ENCODE measurements around the gene LYSMD1.
A peak's percentile ranks its signal among the peaks of the same experiment; 100 is the strongest.

LYSMD1 gene

DNA sequence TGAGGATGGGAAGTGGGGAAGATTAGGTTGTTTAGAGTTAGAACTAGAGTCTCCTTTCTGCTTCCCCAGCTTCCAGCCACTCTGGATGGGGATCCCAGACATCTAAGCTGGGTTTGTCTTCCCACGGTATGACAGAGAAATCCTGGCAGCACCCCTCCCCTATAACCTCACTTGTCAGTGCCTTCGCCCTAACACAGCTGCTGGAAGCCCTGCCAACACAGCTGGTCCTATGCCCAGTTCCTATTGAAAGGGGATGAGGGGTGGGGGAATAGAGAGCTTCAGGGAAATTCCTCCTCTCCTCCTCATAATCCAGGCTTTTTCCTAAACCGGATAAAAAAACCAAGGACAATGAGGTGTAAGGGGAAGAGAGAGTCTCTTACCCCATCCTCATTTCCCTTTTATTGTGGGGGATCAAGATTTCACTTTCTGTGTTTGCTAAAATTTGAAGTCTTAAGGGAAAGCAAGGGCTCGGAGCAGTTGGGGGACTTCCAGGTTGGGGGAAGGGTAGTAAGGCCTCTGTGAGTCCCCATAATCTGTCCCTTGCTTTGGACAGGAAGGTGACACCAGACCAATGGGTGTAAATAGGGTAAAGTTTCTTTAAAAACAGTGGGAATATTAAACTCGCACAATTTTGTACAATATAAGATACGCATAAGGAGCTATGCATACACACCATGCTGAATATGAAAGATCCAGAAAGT, 9.5 kb upstream of the LYSMD1 start:
- DNase-seq: no peak

- no peak for DNase-seq
Measured at GRCh38 chr1:151171190-151171589, 5.5 kb upstream of the LYSMD1 start.

GRCh38 chr1:151167116-151167515, 1.4 kb upstream of the LYSMD1 start:
- DNase-seq: no peak

DNA sequence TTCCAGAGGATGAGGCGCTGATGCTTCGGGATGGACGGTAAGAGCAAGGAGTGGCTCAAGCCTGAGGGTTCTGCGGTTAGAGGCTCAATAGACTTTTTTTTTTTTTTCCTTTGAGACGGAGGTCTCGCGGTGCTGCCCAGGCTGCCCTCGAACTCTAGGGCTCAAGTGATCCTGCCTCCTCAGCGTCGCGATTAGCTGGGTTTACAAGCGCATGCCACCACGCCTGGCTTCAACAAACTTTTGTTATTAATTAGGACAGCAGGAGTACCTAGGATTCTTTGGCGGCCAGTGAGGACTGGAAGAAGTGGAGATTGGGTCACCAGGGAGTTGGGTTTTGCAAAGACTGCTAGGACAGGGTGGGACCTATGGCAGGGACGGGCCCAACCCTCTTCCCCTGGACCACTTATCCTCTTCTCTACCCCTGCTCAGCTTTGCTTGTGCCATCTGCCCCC, 829 bp upstream of the LYSMD1 start:
- DNase-seq: no peak

- DNase-seq: no peak
Measured at GRCh38 chr1:151165281-151165737, 393 bp downstream of the LYSMD1 start.

DNA sequence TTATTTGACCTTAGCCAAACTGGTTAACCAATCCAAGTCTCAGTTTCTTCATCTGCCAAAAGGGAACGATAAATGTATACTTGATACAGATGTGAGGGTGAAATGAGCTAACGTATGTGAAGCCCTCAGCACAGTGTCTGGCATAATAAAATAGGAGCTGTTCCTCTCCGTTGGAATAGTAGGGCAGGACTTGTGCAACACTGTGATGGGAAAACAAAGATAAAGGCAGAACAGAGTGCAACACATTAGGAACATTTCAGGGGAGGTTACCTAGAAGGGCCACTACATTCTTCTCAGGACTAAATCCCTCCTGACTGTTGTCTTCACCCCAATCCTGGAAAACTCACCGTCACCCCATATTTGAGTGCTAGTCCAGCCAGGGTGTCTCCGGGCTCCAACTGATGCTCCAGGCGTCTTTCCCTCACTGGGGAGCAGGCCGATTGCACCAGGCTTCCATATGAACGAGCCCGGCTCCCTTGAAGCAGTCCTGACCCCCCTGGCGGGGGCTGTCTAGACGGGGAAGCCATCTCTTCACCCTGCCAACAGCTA, 896 bp downstream of the LYSMD1 start:
- DNase-seq: no peak

DNA sequence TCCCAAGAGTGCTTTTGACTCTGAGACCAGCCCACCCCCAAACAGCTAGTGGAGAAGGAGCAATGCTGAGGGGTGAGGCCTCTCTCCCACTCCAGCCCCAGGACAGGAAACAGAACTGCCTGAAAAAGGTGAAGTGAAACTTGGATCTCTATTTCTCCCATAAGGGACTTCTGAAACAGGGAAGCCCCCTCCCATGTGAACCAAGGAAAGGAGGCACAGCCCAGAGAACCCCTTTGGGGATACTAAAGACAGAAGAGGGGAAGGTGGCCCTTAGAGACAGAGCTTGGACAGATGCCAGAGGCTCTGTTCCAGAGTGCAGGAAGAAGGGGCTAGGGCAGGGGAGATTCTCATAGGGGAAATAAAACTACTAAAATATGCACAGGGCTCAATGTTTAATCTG, 6.3 kb downstream of the LYSMD1 start:
- DNase-seq: no peak

GRCh38 chr1:151158751-151159251, 6.9 kb downstream of the LYSMD1 start:
- no peak for DNase-seq

GRCh38 chr1:151158326-151158725, 7.4 kb downstream of the LYSMD1 start:
- no peak for DNase-seq

DNA sequence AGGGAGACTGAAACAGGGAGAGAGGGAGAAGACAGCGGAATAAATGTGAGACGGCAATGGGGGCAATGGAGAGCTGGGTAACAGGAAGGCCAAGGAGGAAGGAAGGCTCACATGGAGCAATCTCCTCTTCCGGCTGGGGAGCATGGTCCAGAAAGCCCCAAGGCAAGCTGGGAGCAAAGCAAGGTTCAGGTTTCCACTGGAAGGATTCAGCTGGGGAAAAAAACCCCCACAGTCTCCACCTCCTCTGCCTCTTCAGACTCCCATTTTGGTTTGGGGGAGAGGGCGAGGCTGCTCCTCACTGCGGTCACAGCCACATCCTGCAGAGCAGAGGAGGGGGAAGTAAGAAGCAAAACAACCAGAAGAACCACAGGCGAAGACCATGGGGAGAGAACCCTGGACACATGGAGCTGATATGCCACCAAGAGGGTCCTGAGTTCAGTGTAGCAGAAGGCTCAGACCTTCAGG, 8.6 kb downstream of the LYSMD1 start:
- peak; percentile 75 for DNase-seq

GRCh38 chr1:151156515-151156819, 9.2 kb downstream of the LYSMD1 start, which contains the start of gene TNFAIP8L2:
TSS of gene TNFAIP8L2 (plus strand) at chr1:151156649. CDS start at chr1:151158698, 2,049 bp downstream.
- DNase-seq: peak; percentile 58

DNA sequence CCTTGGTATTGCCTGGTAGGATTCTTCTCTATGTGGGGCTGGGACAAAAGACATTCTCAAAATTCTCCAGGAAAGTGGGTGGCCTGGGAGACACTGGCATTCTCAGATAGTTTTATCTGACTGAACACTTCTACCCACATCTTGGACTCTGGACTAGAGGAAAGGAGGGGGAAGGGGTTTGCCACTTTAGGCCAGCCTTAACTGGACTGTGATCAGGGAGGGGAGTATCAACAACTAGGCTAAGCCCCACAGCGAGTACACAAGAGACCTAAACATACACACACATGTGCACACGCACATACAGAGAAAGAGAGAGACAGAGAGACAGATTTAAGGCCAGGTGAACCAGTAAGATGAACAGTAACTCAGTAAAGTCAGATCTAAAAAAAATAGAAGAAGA, 18.0 kb downstream of the LYSMD1 start:
- no peak for DNase-seq

DNA sequence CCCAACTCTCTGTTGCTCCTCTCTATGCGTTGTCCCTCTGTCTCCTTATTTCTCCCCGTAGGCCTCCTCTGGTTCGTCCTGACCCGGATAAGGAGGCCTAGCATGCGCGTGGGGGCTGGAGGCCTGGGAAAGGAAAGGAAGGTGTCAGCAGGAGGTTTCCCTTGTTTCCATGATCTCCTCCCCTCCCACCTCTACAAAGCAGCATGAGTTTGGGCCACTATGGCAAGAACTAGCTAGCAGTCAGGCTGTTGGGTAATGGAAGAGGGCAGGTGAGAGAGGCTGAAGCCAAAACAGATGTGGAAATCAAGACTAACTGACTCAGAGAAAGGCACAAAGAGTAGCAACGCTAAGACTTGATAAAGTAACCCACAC, 18.6 kb downstream of the LYSMD1 start:
- no peak for DNase-seq

DNA sequence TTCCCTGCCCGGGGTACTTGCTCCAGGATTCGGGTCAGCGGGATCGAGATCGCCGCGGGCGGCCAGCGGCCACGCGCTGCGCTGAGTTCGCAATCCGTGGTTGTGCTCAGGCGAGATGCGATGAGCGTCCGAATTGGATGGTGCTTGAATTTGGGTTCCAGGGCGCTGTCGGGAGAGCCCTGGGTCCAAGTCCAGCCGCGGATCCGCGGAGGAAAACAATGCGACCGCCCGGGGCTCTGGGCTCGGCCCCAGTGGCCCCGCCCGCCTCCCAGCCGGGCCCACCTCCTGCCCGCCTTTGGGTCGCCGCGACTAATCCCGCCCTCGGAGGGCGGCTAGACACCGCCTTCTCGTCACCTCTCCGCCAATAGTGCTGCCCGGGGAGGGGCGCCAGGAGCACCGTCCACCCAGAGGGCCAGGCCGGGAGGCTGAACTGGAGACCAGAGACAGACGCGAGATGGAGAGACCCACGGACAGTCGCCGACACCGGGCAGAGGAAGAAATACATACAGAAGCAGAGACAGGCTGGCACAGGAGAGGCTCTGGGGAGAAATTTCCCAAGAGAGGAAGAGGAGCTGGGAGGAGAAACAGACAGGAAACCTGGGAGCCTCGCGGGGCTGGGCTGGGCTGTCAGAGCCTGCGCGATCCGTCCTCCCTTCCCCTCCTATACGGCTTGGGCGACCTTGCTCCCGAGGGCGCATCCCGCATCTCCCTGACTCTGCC, 19.1 kb downstream of the LYSMD1 start, which contains the start of gene SEMA6C:
TSS of gene SEMA6C (minus strand) at position 220 of the 720 bp plus-strand sequence. CDS start 4,010 bp downstream, outside the sequence.
- DNase-seq: peak; percentile 80

DNA sequence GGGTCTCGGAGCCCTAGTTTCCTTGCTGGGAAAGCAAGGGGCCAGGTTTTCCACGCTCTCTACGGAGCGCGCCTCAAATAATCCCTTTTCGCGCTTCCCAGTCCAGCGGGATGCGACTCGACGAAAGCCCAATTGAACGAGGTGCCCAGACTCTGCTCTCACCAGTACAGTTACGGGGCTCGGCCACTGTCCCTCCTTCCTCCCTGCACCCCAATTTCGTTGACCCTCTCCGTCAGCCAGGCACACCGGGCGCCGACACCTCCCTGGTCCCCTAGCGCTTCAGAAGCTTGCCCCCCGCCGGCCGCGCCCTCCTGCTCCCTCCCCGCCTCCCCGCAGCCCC, 19.7 kb downstream of the LYSMD1 start:
- DNase-seq: no peak

- no peak for DNase-seq
Measured at GRCh38 chr1:151145304-151146071, 20.2 kb downstream of the LYSMD1 start.

DNA sequence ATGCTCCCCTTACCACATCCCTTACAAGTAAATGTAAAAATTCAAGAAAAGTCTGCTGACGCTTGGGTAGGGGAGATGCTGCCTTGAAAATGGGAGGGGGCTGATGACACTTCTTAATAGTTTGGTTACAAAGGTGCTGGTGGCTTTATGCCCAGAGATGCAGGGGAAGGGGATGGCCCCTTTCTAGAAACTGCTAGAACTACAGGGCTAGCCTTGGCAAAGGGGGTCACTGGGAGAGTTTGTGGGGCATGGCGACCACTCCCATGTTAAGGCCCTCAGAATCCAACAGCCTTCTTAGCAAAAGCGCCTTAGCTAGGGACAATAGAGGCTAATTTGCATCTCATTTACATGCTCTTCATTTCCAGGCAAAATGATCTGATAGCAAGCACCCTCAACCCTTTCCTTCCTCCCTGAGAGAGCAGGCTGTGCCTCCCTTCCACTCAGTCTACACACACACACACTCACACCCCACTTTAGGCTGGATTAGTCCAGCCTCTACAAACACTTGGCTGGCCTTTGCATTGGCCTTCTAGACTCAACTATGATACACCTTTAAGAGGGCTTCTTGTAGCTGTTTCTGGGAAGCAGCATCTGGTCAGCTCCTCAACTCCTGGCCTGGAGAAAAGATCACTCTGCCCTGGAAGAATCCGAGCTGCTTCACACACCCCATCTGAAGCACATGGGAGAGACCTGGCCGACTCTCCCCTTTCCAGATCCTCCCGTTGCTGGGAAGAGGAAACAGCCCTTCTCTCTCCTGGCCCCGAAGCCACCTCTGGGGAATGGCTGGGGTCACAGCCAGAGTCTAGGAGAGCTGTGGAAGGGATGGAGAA, 21.0 kb downstream of the LYSMD1 start:
- DNase-seq: no peak

GRCh38 chr1:151143986-151144385, 21.7 kb downstream of the LYSMD1 start:
- DNase-seq: no peak

- DNase-seq: no peak
Measured at GRCh38 chr1:151143057-151143435, 22.7 kb downstream of the LYSMD1 start.

GRCh38 chr1:151142411-151143056, 23.2 kb downstream of the LYSMD1 start:
- DNase-seq: no peak

GRCh38 chr1:151137789-151138188, 27.9 kb downstream of the LYSMD1 start:
- DNase-seq: no peak
